Gastroesophageal sphincter (tissue), 3 donors: ENCODE data around the gene MTA1.

Experiments used
- CTCF ChIP-seq, 4 experiments: fragments of 200-600 bp in 2 of 4; fragments of 450-650 bp in 2 of 4; sonication (generic) in 1 of 4; IDR thresholded peaks; one replicate each; pipeline ENCODE4 v1.5.1; 2017 to 2019; ENCODE audit warnings: antibody characterized with exemption in 4 of 4, mild to moderate bottlenecking in 2 of 4, moderate library complexity in 2 of 4
- EP300 ChIP-seq: sonication (generic); formaldehyde crosslinking; IDR thresholded peaks from one replicate; pipeline ENCODE4 v1.6.1; 2017; ENCODE audit warnings: antibody characterized with exemption, mild to moderate bottlenecking
- POLR2A ChIP-seq, 2 donors: fragments of 450-650 bp; IDR thresholded peaks; one replicate each; pipeline ENCODE4 v1.6.1; 2017; ENCODE audit warnings: antibody characterized with exemption in 2 of 2, mild to moderate bottlenecking in 2 of 2, moderate library complexity in 1 of 2
- POLR2AphosphoS5 ChIP-seq: sonication (generic); formaldehyde crosslinking; IDR thresholded peaks from one replicate; pipeline ENCODE4 v1.6.1; 2017; ENCODE audit warnings: antibody characterized with exemption

- no peak for TF ChIP-seq POLR2A (IDR thresholded peaks at IDR 0.05)
- TF ChIP-seq CTCF (IDR thresholded peaks at IDR 0.05), result no peak
- TF ChIP-seq POLR2AphosphoS5, result no peak
- TF ChIP-seq EP300, result no peak
Measured at GRCh38 chr14:105476831-105477659, 57.4 kb downstream of the MTA1 start.
